Adipocyte (in vitro differentiated cells): Measurements from ENCODE around the gene ANKRD34B.
"Not testable (repeated sequence)": the region's sequence is repeated elsewhere in the genome, so short reads cannot be mapped to it uniquely, and the experiment has no call there.

ENCODE experiments used
- DNase-seq: peaks from one replicate; pipeline ENCODE4 v3.0.0-alpha.2; 2015; ENCODE audit warnings: low read depth
- H3K27me3 ChIP-seq: replicated peaks from 2 replicates; pipeline ENCODE4 v1.7.0; 2013; ENCODE audit warnings: mild to moderate bottlenecking, low read length, moderate library complexity; ENCODE audit not compliant: control insufficient read depth, insufficient read depth
- H3K36me3 ChIP-seq: 2 replicates; pipeline ENCODE4 v1.7.0; 2013; ENCODE audit warnings: low read length, mild to moderate bottlenecking, moderate library complexity; ENCODE audit not compliant: control insufficient read depth, insufficient read depth, severe bottlenecking
- H3K4me1 ChIP-seq: 2 replicates; pipeline ENCODE4 v1.7.0; 2013; ENCODE audit warnings: mild to moderate bottlenecking, low read length, moderate library complexity; ENCODE audit not compliant: control insufficient read depth, insufficient read depth
- H3K4me3 ChIP-seq: 2 replicates; pipeline ENCODE4 v1.7.0; 2013; ENCODE audit warnings: mild to moderate bottlenecking, low read length, moderate library complexity
- H3K9ac ChIP-seq: 2 replicates; pipeline ENCODE4 v1.7.0; 2013; ENCODE audit warnings: mild to moderate bottlenecking, low read length, moderate library complexity
- H3K9me3 ChIP-seq: 2 replicates; pipeline ENCODE4 v1.7.0; 2013; ENCODE audit warnings: mild to moderate bottlenecking, low read length, moderate library complexity; ENCODE audit not compliant: control insufficient read depth

Gene ANKRD34B

GRCh38 chr5:80592761-80593160 lies 22.7 kb upstream of the ANKRD34B start:
- no peak for DNase-seq
- Histone ChIP-seq H3K9me3 (no peaks in the 10 kb centered on the region), H3K36me3 (no peaks in the 10 kb centered on the region), H3K4me3 (no peak overlapping the region), H3K27me3 (no peaks in the 10 kb centered on the region), H3K4me1 (peaks cover 7% of the 10 kb centered on the region), H3K9ac (no peak overlapping the region)

GRCh38 chr5:80592105-80592504 lies 22.0 kb upstream of the ANKRD34B start:
- H3K9me3 ChIP-seq: no peaks in the 10 kb centered on the region
- no peaks in the 10 kb centered on the region for H3K36me3 ChIP-seq
- no peak overlapping the region for H3K9ac ChIP-seq
- H3K27me3 ChIP-seq: no peaks in the 10 kb centered on the region
- peaks cover 7% of the 10 kb centered on the region for H3K4me1 ChIP-seq
- no peak overlapping the region for H3K4me3 ChIP-seq
- DNase-seq: no peak

- Histone ChIP-seq H3K4me1 (peaks cover 7% of the 10 kb centered on the region), H3K27me3 (no peaks in the 10 kb centered on the region), H3K9me3 (no peaks in the 10 kb centered on the region), H3K36me3 (no peaks in the 10 kb centered on the region), H3K4me3 (no peak overlapping the region), H3K9ac (no peak overlapping the region)
- no peak for DNase-seq
These were observed 21.3 kb upstream of the ANKRD34B start for GRCh38 chr5:80591352-80591751.

- no peaks in the 10 kb centered on the region for H3K27me3 ChIP-seq
- no peak overlapping the region for H3K9ac ChIP-seq
- H3K4me3 ChIP-seq: no peak overlapping the region
- H3K9me3 ChIP-seq: no peaks in the 10 kb centered on the region
- peaks cover 7% of the 10 kb centered on the region for H3K4me1 ChIP-seq
- no peak for DNase-seq
- H3K36me3 ChIP-seq: no peaks in the 10 kb centered on the region
These were observed 20.7 kb upstream of the ANKRD34B start for GRCh38 chr5:80590766-80591165.

- Histone ChIP-seq H3K9ac (no peak overlapping the region), H3K4me3 (no peak overlapping the region), H3K27me3 (no peaks in the 10 kb centered on the region), H3K36me3 (no peaks in the 10 kb centered on the region), H3K9me3 (no peaks in the 10 kb centered on the region), H3K4me1 (no peaks in the 10 kb centered on the region)
- no peak for DNase-seq
These were observed 18.9 kb upstream of the ANKRD34B start for GRCh38 chr5:80588858-80589540.

GRCh38 chr5:80584770-80585169 lies 14.7 kb upstream of the ANKRD34B start:
- H3K9me3 ChIP-seq: no peaks in the 10 kb centered on the region
- H3K4me3 ChIP-seq: no peak overlapping the region
- no peaks in the 10 kb centered on the region for H3K36me3 ChIP-seq
- no peak for DNase-seq
- no peaks in the 10 kb centered on the region for H3K4me1 ChIP-seq
- H3K9ac ChIP-seq: no peak overlapping the region
- H3K27me3 ChIP-seq: no peaks in the 10 kb centered on the region

- H3K27me3 ChIP-seq: peaks cover 17% of the 10 kb centered on the region
- H3K4me1 ChIP-seq, H3K9ac ChIP-seq, H3K9me3 ChIP-seq, DNase-seq, H3K36me3 ChIP-seq, H3K4me3 ChIP-seq: not testable (repeated sequence)
These were observed 10.2 kb upstream of the ANKRD34B start for GRCh38 chr5:80580291-80580690.

GRCh38 chr5:80579050-80579449 lies 9.0 kb upstream of the ANKRD34B start:
- no peaks in the 10 kb centered on the region for H3K4me1 ChIP-seq
- H3K36me3 ChIP-seq: no peaks in the 10 kb centered on the region
- H3K4me3 ChIP-seq: no peak overlapping the region
- no peak for DNase-seq
- no peaks in the 10 kb centered on the region for H3K9me3 ChIP-seq
- no peak overlapping the region for H3K9ac ChIP-seq
- peaks cover 28% of the 10 kb centered on the region for H3K27me3 ChIP-seq

- H3K9me3 ChIP-seq: peaks cover 2% of the 10 kb centered on the region
- peaks cover 35% of the 10 kb centered on the region for H3K27me3 ChIP-seq
- H3K36me3 ChIP-seq: no peaks in the 10 kb centered on the region
- H3K9ac ChIP-seq: no peak overlapping the region
- no peaks in the 10 kb centered on the region for H3K4me1 ChIP-seq
- no peak for DNase-seq
- no peak overlapping the region for H3K4me3 ChIP-seq
These were observed 7.6 kb upstream of the ANKRD34B start for GRCh38 chr5:80577707-80578106.

- Histone ChIP-seq H3K4me1 (no peaks in the 10 kb centered on the region), H3K9me3 (peaks cover 6% of the 10 kb centered on the region), H3K36me3 (no peaks in the 10 kb centered on the region), H3K9ac (no peak overlapping the region), H3K27me3 (peaks cover 47% of the 10 kb centered on the region), H3K4me3 (no peak overlapping the region)
- no peak for DNase-seq
These were observed 6.3 kb upstream of the ANKRD34B start for GRCh38 chr5:80576383-80576782.

- peaks cover 6% of the 10 kb centered on the region for H3K9me3 ChIP-seq
- no peaks in the 10 kb centered on the region for H3K36me3 ChIP-seq
- no peak overlapping the region for H3K4me3 ChIP-seq
- no peak for DNase-seq
- H3K9ac ChIP-seq: no peak overlapping the region
- no peaks in the 10 kb centered on the region for H3K4me1 ChIP-seq
- H3K27me3 ChIP-seq: peaks cover 68% of the 10 kb centered on the region
These were observed 3.0 kb upstream of the ANKRD34B start for GRCh38 chr5:80573062-80573461.
